GM21529 (cell line): Measurements from ENCODE around the gene AZU1.

ENCODE experiments used
- ATAC-seq: cut with Tn5 transposase; IDR thresholded peaks from one replicate; pipeline ENCODE4 v1.9.1; 2021; ENCODE audit not compliant: unreplicated experiment

AZU1 gene

GRCh38 chr19:796692-797527 lies 30.7 kb upstream of the AZU1 start, which contains the start of gene PTBP1:
Gene PTBP1, plus strand, starts transcription at chr19:797452. Its CDS starts 46 bp downstream, at chr19:797498.
- ATAC-seq = peak; percentile 79

- ATAC-seq = peak; percentile 34
Observed at GRCh38 chr19:797528-798414, 29.9 kb upstream of the AZU1 start.

- no peak for ATAC-seq
Observed at GRCh38 chr19:798415-799075, 29.1 kb upstream of the AZU1 start.

DNA sequence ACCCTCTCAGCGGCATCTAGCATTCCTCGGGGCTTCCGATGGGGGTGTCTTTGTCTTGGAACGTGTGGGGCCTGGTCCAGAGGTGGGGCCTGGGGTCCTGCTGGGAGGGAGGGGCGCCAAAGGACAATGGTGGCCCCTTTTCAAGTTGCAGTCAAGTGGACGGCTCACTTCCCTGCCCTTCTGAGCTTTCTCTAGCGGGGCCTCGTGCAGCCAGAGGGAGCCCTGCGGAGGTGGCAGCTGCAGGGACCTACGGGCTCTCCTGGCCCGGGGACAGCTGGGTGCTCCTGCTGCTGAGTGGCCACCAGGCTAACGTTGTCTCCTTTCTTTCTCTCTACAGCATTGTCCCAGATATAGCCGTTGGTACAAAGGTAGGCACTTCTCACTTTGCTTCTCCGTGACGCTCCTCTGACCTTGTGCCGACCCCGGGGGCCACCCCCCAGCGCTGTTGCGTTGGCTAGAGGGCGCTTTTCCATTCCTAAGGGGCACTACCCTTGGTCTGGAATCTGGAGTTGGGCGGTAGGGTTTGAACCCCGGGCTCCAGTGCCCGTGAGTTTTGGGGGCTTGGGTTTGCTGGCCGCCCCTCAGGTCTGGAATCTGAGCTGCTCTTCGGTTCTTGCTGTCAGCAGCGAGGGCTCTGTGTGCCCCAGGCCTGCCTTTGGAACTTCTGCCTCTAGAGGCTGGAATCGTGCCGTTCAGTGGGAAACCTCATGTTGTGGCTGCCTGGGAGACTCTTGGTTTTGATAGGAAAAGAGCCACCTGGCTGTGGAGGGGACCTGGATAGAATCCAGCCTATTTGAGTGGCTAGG lies 28.4 kb upstream of the AZU1 start:
- ATAC-seq = no peak

- ATAC-seq = no peak
Observed at GRCh38 chr19:800360-801029, 27.1 kb upstream of the AZU1 start.

- ATAC-seq = no peak
Observed at GRCh38 chr19:801030-801860, 26.4 kb upstream of the AZU1 start.

DNA sequence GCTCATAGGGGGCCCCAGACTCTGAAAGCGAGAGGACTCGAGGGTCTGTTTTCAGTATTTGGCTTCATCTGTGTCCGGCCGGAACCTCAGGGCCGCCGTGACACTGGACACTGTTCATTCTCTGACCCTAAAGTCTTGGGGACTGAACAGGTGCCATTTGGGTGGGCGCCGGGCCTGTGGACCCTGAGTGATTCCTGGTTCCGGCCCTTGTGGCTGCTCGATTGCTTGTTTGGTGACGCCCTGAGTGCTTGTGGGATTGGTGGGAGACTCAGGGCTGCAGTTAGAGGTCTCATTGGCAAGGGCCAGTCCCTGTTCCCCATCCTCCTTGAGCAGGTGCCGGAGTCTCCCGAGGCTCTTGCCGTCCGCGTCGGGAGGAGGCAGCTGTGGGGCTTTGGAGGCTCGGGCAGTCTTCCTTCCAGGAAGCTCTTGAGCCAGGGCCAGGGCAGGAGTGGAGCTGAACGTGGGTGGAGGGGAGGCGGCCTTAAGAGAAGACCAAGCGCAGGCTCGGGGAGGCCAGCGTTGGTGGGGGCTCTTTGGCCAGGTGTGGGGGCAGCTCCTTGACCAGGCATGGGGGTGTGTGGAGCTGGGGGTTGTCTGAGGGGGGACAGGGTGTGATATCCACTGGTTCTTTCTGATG lies 25.7 kb upstream of the AZU1 start:
- no peak for ATAC-seq

GRCh38 chr19:802498-803098 lies 25.0 kb upstream of the AZU1 start:
- ATAC-seq = no peak

DNA sequence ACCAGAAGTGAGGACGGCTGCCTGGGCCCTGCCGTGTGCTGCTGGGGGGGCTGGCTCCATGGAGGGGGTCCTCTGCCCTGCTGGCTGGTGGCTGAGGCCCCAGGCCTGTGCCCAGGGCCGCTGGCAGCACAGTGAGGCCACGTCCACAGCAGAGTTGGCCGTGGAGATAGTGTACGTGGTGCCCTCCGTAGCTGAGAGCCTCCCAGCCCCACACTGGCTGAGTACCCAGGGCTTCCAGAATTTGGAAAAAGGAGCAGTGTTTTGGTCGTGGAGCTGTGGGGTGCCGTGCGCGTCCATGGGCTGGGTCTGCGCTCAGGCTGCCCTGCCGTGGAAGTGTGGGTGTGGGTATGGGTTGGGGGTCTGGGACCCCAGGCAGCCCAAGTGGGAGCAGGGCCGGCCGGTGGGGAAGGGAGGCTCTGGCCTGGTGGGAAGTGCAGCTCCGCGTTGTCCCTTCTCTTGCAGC lies 24.5 kb upstream of the AZU1 start:
- ATAC-seq = no peak

DNA sequence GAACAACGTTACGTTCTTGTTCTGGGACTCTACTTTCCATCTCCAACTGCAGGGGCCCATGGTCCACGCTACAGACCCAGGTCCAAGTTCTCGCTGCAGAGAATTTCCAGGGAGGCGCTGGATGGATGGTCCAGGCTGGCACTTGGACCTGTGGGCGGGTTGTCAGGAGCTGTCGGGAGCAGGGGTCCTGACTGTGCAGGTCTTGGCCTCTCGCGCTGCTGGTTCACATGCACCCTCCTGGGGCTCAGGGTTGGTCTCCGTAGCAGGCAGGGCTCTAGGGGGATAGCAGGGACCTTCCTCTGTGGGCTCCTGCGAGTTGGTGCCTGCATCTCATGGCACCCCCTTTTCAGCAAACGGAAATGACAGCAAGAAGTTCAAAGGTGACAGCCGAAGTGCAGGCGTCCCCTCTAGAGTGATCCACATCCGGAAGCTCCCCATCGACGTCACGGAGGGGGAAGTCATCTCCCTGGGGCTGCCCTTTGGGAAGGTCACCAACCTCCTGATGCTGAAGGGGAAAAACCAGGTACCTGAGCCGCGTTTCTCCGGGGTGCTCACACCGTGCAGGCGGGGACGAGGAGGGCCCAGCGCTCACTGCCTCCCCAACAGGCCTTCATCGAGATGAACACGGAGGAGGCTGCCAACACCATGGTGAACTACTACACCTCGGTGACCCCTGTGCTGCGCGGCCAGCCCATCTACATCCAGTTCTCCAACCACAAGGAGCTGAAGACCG lies 23.8 kb upstream of the AZU1 start:
- ATAC-seq = no peak

GRCh38 chr19:804419-805165 lies 23.0 kb upstream of the AZU1 start:
- no peak for ATAC-seq

- no peak for ATAC-seq
Observed at GRCh38 chr19:805166-805551, 22.5 kb upstream of the AZU1 start.

DNA sequence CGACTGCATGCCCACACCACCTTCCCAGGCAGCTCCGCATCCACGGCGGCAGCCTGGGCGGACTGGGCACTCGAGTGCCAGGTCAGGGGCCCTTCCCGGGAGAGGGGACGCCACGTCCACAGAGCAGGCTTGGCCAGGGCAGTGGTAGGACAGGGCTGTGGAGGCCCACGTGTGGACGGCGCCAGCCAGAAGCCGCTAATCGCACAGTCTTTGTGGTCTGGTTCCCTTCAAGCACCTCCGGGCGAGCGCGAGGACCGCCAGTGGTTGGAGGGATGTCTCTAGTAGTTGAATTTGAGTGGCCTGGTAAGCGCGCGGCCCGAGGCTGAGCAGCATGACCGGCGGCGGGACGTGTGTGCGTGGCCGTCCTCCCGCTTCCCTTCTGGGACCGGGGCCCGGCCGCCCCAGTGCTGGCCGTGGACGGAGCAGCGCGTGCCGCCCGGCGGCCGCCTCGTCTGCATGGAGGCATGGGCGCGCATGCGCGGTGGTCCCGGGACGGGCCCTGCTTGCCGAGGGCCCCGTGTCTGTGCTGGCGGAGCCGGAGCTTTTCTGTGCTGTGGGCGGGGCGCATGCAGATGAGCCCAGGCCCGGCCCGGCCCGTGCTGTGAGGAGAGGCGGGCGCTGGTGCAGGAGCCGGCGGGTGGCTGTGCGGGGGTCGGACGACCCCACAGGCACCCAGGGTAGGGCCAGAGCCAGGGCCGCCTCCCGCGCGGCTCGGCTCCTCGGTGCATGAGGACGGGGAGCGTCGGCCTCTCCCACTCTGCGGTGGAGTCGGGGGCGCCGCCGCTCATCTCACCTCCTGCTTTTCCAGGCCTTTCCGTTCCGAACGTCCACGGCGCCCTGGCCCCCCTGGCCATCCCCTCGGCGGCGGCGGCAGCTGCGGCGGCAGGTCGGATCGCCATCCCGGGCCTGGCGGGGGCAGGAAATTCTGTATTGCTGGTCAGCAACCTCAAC lies 21.8 kb upstream of the AZU1 start:
- ATAC-seq = no peak

DNA sequence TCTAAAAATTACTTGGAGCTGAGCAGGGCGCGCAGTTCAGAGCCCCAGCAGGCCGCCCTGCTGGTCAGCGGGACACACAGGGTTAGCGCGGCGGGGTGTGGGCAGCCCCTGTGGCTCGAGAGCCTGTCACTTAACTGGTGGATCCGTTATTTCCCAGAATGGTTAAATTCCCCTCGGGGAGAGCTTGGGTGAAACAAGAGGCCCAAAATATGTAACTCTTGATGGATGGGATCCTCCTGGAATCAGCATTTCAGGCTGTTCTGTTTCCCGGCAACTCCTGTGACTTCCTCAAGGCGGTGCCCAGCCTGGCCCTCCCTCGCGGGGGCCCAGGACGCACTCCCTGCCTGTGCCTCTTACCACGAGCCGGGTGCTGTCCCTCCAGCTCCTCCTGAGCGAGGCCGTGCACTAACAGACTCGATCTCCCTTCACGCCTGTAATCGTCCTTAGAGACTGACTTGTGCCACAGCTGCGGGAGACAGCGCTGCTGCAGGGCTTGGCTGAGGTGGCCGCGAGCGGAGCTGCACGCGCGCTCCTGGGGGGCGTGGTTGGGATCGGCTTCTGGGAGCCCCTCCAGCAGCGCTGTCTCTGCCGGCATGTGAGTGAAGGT lies 20.7 kb upstream of the AZU1 start:
- no peak for ATAC-seq
